NCI-H128 (cell line): ENCODE results near the gene VMO1.
"Not testable (repeated sequence)": the region's sequence is repeated elsewhere in the genome, so short reads cannot be mapped to it uniquely, and the experiment has no call there.

Source experiments
- DNase-seq: peaks from one replicate; lab custom pipeline; 2025; ENCODE audit not compliant: unreplicated experiment; lab: John Stamatoyannopoulos, UW

Gene VMO1

GRCh38 chr17:4786106-4786511 lies at the start of gene VMO1:
VMO1 (minus strand) TSS chr17:4786364; CDS start chr17:4786352, 12 bp downstream.
- DNase-seq = no peak

GRCh38 chr17:4834681-4835020 lies 48.5 kb upstream of the VMO1 start:
- no peak for DNase-seq

- DNase-seq = no peak
These were observed 47.9 kb upstream of the VMO1 start for GRCh38 chr17:4833941-4834680.

- DNase-seq = peak; percentile 79
These were observed 47.2 kb upstream of the VMO1 start, which contains the start of gene MINK1 for GRCh38 chr17:4833178-4833940. MINK1 (plus strand) TSS chr17:4833340; CDS start chr17:4833584, 244 bp downstream.

GRCh38 chr17:4832829-4833177 lies 46.6 kb upstream of the VMO1 start:
- not testable (repeated sequence) for DNase-seq

- DNase-seq = no peak
These were observed 41.2 kb upstream of the VMO1 start for GRCh38 chr17:4827399-4827798.

- no peak for DNase-seq
These were observed 37.4 kb upstream of the VMO1 start for GRCh38 chr17:4823373-4824089.

GRCh38 chr17:4822835-4823234 lies 36.7 kb upstream of the VMO1 start:
- no peak for DNase-seq

- no peak for DNase-seq
These were observed 32.1 kb upstream of the VMO1 start for GRCh38 chr17:4818276-4818675.

GRCh38 chr17:4816826-4817225 lies 30.7 kb upstream of the VMO1 start:
- no peak for DNase-seq

- DNase-seq = no peak
These were observed 29.0 kb upstream of the VMO1 start for GRCh38 chr17:4815043-4815675.

GRCh38 chr17:4812690-4813089 lies 26.5 kb upstream of the VMO1 start:
- no peak for DNase-seq

- DNase-seq = no peak
These were observed 25.3 kb upstream of the VMO1 start for GRCh38 chr17:4811471-4811870.

- no peak for DNase-seq
These were observed 24.6 kb upstream of the VMO1 start for GRCh38 chr17:4810696-4811290.

GRCh38 chr17:4808378-4808767 lies 22.2 kb upstream of the VMO1 start:
- no peak for DNase-seq

GRCh38 chr17:4807605-4808377 lies 21.6 kb upstream of the VMO1 start:
- no peak for DNase-seq

- peak; percentile 55 for DNase-seq
These were observed 20.8 kb upstream of the VMO1 start, which contains the start of gene PLD2 for GRCh38 chr17:4806777-4807604. PLD2 (plus strand) TSS chr17:4807152; CDS start chr17:4807773, 621 bp downstream.

- no peak for DNase-seq
These were observed 20.3 kb upstream of the VMO1 start for GRCh38 chr17:4806456-4806776.

- no peak for DNase-seq
These were observed 16.1 kb upstream of the VMO1 start, which contains the start of gene C17orf114 for GRCh38 chr17:4802228-4802627. C17orf114 (minus strand) TSS chr17:4802328.
